Stimulated activated CD8-positive, alpha-beta memory T cell treated with anti-CD3 and anti-CD28 coated beads, Interleukin-15, amount 100 ng/mL, for 48 hours (primary cell): ENCODE results near the gene TMEM63A.
"Not testable (repeated sequence)": the region's sequence is repeated elsewhere in the genome, so short reads cannot be mapped to it uniquely, and the experiment has no call there.

ENCODE experiments used
- DNase-seq, 2 donors: peaks; one replicate each; pipeline ENCODE4 v3.0.0-alpha.2; 2020; ENCODE audit warnings: low read depth in 2 of 2

Gene TMEM63A

DNA sequence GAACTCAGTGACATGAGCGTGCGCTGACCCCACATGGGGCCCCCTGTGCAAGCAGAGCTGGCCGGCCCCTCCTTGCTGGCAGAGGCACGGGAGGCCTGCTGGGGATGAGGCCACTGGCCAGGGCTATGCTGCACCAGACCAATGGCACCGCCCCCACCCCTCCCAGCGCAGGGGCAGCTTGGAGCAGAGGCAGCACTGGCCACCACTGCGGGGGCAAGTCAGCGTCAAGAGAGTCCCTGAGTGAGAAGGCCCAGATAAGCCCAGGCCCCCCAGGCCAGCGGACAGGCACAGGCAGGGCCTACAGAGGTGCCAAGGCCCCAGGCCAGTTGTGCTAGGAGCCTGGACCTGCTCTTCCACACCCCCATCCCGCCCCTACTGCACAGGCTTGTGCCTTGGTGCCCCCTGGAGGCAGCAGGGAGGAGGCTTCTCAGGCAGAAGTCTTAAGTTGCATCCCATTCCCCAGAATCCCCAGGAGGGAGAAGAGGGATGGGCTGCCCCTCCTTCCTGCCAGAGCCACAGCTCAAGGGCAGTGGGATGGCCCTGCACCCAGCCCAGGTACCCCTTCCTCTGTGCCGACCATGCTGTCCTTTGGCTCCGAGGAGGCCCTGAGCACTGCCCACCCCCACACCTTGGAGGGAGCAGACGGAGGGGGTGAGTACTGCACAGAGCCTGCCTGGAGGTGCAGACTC, 36.5 kb downstream of the TMEM63A start:
- DNase-seq: peak in 1 of 2 donors; percentile 14

DNA sequence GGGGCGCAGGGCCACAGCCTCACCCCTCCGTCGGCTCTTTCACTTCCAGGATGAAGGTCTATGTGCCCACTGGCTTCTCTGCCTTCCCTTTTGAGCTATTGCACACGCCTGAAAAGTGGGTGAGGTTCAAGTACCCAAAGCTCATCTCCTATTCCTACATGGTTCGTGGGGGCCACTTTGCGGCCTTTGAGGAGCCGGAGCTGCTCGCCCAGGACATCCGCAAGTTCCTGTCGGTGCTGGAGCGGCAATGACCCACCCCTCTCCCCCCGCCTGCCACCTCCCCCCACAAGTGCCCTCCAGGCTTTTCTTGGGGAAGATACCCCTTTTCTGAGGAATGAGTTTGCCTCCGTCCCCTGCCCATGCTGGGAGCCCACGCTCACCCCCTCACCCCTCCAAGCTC, 37.1 kb downstream of the TMEM63A start:
- DNase-seq: no peak

DNA sequence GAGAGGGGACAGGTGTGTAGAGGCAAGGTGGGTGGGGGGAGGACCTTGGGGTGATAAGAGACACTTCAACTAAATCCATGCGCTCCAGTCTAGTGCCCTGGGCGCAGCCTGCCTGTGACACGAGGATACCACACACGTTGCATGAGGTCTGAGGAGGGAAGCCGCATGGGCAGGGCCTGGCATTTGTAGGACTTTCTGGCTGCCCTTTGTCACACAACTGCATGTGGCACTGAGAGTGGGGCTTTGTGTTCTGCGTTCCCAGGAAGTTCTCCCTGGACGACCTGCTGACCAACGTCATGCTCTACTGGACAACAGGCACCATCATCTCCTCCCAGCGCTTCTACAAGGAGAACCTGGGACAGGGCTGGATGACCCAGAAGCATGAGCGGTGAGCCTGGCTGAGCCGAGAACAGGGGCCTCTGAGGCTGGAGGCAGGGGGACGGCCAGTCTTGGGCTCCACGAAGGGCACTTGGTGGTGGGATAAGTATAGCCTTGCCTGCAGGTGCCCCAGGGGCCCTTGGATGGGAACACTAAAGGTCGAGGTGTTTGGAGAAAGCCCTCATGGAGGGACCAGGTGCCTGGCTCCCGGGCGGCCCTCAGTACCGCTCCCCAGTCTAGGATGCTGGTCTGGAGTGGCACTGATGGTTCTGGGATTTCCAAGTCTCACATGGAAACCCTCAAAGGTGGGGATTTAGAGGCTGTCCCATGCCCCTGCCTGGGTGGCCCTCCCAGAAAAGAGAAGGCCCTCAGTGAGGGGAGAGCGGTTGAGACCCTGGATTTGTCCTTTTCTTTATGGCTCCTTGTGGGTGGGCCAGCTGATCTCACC, 37.7 kb downstream of the TMEM63A start:
- no peak for DNase-seq

DNA sequence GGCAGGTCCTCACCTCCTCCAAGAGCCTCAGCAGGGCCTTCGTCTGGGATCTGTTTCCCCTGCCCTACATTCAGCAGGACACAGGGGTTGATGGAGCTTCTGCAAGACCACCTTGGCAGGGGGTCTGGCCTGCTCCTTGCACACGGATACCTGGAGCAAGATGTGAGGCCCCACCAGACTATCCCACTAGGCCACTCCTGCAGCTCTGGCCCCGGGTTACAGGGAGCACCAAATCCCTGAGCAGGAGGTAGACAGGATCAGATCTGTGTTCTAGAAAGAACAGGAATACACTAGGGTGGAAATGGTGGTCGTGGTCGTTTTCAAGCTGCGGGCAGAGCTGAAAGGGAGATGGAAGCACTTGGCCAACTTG, 38.8 kb downstream of the TMEM63A start:
- no peak for DNase-seq

- no peak for DNase-seq
Observed at GRCh38 chr1:225842788-225843425, 39.3 kb downstream of the TMEM63A start.

- DNase-seq: no peak
Observed at GRCh38 chr1:225842074-225842473, 40.1 kb downstream of the TMEM63A start.

DNA sequence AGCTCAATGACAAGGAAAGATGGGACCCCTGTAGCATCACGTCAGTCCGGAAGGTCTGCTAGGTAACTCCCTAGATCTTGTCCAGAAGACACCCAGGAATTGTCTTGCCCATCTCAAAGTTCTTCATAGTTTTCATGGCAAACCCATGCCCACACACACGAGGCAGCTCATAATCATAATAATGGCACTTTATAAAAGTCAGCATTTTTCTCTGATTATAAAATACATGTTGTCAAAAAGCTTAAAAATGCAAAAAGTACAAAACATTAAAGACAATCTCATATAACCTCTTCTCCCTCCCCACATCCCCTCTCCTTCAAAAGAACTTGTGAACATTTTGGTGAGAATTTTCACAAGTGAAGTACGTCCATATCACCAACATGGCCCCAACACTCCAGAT, 41.5 kb downstream of the TMEM63A start:
- DNase-seq: no peak

- no peak for DNase-seq
Observed at GRCh38 chr1:225840223-225840610, 42.0 kb downstream of the TMEM63A start.

- DNase-seq: no peak
Observed at GRCh38 chr1:225838793-225839192, 43.4 kb downstream of the TMEM63A start.

DNA sequence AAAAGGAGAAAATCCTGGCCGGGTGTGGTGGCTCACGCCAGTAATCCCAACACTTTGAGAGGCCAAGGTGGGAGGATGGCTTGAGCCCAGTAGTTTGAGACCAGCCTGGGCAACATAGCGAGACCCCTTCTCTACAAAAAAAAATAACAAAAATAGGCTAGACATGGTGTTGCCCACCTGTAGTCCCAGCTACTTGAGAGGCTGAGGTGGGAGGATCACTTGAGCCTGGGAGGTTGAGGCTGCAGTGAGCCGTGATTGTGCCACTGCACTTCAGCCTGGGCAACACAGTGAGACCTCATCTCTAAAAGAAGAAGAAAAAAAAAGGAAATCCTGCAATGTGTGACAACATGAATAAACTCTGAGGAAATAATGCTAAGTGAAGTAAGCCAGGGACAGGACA, 45.9 kb downstream of the TMEM63A start:
- not testable (repeated sequence) for DNase-seq

GRCh38 chr1:225835856-225836255, 46.3 kb downstream of the TMEM63A start:
- no peak for DNase-seq

GRCh38 chr1:225834417-225835329, 47.5 kb downstream of the TMEM63A start:
- DNase-seq: no peak

- no peak for DNase-seq
Observed at GRCh38 chr1:225830841-225831240, 51.3 kb downstream of the TMEM63A start.

DNA sequence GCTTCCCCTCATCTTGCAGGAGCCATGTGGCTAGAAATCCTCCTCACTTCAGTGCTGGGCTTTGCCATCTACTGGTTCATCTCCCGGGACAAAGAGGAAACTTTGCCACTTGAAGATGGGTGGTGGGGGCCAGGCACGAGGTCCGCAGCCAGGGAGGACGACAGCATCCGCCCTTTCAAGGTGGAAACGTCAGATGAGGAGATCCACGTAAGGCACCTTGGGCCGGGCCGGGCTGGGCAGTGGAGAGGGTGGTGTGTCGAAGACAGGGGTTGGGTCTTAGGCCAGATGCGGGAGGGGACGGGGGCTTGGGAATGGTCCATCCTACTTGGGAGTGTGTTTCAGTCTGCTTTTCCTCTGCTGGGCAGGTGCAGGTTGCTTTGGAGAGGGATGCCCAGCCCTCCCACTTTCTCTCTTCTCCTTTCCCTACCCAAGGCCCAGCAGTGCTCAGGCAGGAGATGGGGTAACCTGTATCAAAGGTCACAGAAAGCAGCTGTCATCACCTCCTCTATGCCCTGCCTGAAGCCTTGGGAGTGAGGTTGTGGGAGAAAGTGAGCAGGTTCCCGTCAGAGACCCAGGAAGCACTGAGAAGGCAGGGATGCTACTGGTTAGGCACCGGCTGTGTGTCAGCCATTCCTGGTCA, 53.4 kb downstream of the TMEM63A start:
- DNase-seq: no peak

DNA sequence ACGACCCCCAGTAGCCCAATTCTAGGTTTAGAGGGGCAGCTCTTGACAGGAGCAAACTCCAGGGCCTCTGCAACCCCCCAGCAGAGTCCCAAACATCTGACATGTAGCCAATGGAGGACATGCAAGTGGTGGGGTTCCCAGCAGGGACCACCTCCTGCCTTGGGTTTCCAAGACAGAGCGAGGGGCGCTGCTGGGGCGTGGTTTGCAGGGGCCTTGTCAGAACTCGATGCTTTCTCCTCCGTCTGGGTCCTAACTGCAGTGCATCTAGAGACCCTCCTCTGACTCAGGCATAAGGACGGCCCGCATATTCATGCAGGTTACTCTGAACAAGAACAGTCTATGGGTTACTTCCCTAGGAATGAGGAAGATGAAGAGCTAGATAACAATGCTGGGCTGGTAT, 55.1 kb downstream of the TMEM63A start:
- no peak for DNase-seq

GRCh38 chr1:225825607-225826007, 56.6 kb downstream of the TMEM63A start:
- DNase-seq: no peak

DNA sequence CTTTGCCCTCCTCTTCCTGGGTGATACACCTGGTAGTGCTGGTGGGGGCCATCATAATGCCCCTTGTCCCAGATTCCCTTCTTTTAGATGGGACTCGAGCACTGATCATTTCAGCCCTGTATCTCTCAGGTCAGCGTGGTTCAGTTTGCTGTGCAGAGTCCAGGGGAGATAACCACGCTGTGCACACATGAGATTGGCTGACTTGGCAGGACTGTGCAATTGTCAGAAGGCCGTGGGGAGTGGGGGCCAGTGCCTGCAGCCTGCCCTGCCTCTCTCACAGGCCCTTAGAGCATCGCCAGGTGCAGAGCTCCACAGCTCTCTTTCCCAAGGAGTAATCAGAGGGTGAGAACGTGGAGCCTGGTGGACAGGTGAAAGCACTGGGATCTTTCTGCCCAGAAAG, 57.1 kb downstream of the TMEM63A start:
- DNase-seq: no peak

DNA sequence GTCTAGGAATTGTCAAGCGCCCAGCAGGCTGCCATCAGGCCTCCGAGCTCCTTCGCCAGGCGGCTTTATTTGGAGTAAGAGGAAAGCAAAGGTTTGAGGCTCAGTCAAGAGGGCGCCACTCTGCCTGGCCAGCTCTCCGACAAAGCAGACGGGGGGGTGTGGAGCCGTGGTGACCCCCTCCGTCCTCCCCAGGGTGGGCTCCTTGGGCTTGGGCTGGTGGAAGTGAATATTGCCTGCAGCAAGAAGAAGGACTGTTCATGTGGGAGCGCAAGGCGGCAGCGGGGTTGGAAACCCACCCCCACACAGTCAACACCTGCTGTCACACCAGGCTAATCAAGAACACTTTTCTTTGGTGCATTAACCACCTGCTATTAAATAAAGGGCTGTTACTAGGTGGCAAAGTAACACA, 57.6 kb downstream of the TMEM63A start:
- DNase-seq: no peak

DNA sequence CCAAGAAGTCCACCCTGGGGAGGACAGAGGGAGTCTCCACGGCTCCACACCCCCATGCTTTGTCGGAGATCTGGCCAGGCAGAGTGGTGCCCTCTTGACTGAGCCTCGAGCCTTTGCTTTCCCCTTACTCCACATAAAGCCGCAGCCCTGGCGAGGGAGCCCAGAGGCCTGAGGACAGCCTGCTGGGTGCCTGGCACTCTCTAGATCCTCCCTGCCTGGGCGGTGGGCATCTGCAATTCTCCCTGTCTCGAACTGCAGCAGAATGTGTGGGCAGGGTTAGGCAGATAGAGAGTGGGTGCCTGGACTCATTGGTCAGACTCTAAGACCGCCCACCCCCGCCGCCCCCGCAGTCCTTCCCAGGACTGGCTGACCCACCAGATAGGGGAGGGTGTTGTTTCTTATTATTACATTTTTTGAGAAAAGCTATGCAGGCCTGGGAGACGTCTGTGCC, 58.3 kb downstream of the TMEM63A start:
- DNase-seq: no peak

GRCh38 chr1:225822655-225823403, 59.4 kb downstream of the TMEM63A start:
- no peak for DNase-seq
